Cardiac fibroblast (primary cell): ENCODE measurements around the gene ALK.

Experiments
- DNase-seq, 2 donors: peaks; one replicate each; pipeline versions ENCODE4 v3.0.0 to v3.0.0-alpha.2; 2010; ENCODE audit warnings: low read depth in 2 of 2
- H3K4me3 ChIP-seq, 2 donors: replicated peaks in 1 of 2; 1 replicate in 1 of 2; 2 replicates in 1 of 2; pipeline ENCODE4 v1.5.1; 2011; ENCODE audit warnings: low read depth in 2 of 2, low read length in 2 of 2, mild to moderate bottlenecking in 2 of 2, moderate library complexity in 1 of 2
- CTCF ChIP-seq: IDR thresholded peaks from one replicate; pipeline ENCODE4 v1.5.1; 2011; ENCODE audit warnings: low read depth, mild to moderate bottlenecking, low read length, inconsistent platforms

ALK gene

GRCh38 chr2:29361231-29361630, 560.2 kb downstream of the ALK start:
- H3K4me3 ChIP-seq, result no peak overlapping the region
- peak; percentile 3 to 46 for DNase-seq
- TF ChIP-seq CTCF, result no peak

- TF ChIP-seq CTCF, result no peak
- no peak for DNase-seq
These were observed 561.2 kb downstream of the ALK start for GRCh38 chr2:29360016-29360784.

GRCh38 chr2:29353403-29353991, 567.9 kb downstream of the ALK start:
- TF ChIP-seq CTCF, result no peak
- H3K4me3 ChIP-seq, result no peak overlapping the region
- no peak for DNase-seq

More at GRCh38 chr2:29360016-29360784, 561.2 kb downstream of the ALK start:
- no peak overlapping the region for H3K4me3 ChIP-seq

GRCh38 chr2:29351916-29352591, 569.3 kb downstream of the ALK start:
- no peak for DNase-seq
- no peak for TF ChIP-seq CTCF
- H3K4me3 ChIP-seq, result no peak overlapping the region

GRCh38 chr2:29351248-29351647, 570.1 kb downstream of the ALK start:
- no peak for DNase-seq
- H3K4me3 ChIP-seq, result no peak overlapping the region
- no peak for TF ChIP-seq CTCF

- no peak for TF ChIP-seq CTCF
- H3K4me3 ChIP-seq, result no peak overlapping the region
- no peak for DNase-seq
These were observed 571.9 kb downstream of the ALK start for GRCh38 chr2:29349316-29350030.
